Karpas-422 (cell line): ENCODE measurements around the gene LRRC8C. TPM values are rescaled to one million over a fixed set of nuclear protein-coding genes. Genes with fewer than 3 reads are reported as not detected.
A peak's percentile ranks its signal among the peaks of the same experiment; 100 is the strongest.
"Not testable (repeated sequence)": the region's sequence is repeated elsewhere in the genome, so short reads cannot be mapped to it uniquely, and the experiment has no call there.

Source experiments
- DNase-seq: peaks from one replicate; pipeline ENCODE4 v3.0.0-alpha.2; 2015
- H2AFZ ChIP-seq: fragments of 200-600 bp; sonication (generic); 2 replicates; pipeline ENCODE4 v1.6.1; 2014; ENCODE audit warnings: antibody characterized with exemption, low read length, mixed read lengths
- H3K27ac ChIP-seq: fragments of 200-600 bp; sonication (generic); 2 replicates; pipeline ENCODE4 v1.5.1; 2014; ENCODE audit warnings: mild to moderate bottlenecking, low read length, moderate library complexity
- H3K27me3 ChIP-seq: fragments of 200-600 bp; sonication (generic); 2 replicates; pipeline ENCODE4 v1.6.1; 2014; ENCODE audit warnings: low read length, mixed read lengths
- H3K36me3 ChIP-seq: fragments of 200-600 bp; sonication (generic); 2 replicates; pipeline ENCODE4 v1.6.1; 2014; ENCODE audit warnings: low read length, mixed read lengths; ENCODE audit not compliant: insufficient read depth
- H3K4me1 ChIP-seq: fragments of 200-600 bp; sonication (generic); 2 replicates; pipeline ENCODE4 v1.6.1; 2014; ENCODE audit warnings: mild to moderate bottlenecking, low read length, mixed read lengths
- H3K4me2 ChIP-seq: fragments of 200-600 bp; sonication (generic); 2 replicates; pipeline ENCODE4 v1.6.1; 2014; ENCODE audit warnings: low read length, low read depth, mild to moderate bottlenecking; ENCODE audit not compliant: poor library complexity, severe bottlenecking
- H3K4me3 ChIP-seq: fragments of 200-600 bp; sonication (generic); 2 replicates; pipeline ENCODE4 v1.5.1; 2014; ENCODE audit warnings: mild to moderate bottlenecking, antibody characterized with exemption, low read length, mixed read lengths
- H3K79me2 ChIP-seq: fragments of 200-600 bp; sonication (generic); 2 replicates; pipeline ENCODE4 v1.6.1; 2014; ENCODE audit warnings: mild to moderate bottlenecking, low read length, mixed read lengths
- H3K9ac ChIP-seq: fragments of 200-600 bp; sonication (generic); 2 replicates; pipeline ENCODE4 v1.6.0; 2014; ENCODE audit warnings: low read length
- H3K9me2 ChIP-seq: fragments of 200-600 bp; sonication (generic), shearing (Covaris generic); replicated peaks from 2 replicates; pipeline ENCODE4 v1.6.0; 2014; ENCODE audit warnings: mild to moderate bottlenecking, low read length, moderate library complexity; ENCODE audit not compliant: insufficient read depth
- H3K9me3 ChIP-seq: fragments of 300-700, 200-600 bp; sonication (generic); 2 replicates; pipeline ENCODE4 v1.6.1; 2014; ENCODE audit warnings: low read length, mixed read lengths
- H4K20me1 ChIP-seq: fragments of 200-600 bp; sonication (generic); 2 replicates; pipeline ENCODE4 v1.6.1; 2014; ENCODE audit warnings: mild to moderate bottlenecking, antibody characterized with exemption, low read length, low read depth; ENCODE audit not compliant: insufficient read depth
- total RNA-seq: library from RNA; depleted of rRNA; stranded (reverse); fragments of >200 nt; shearing (Covaris generic); gene quantifications from 2 replicates; pipeline ENCODE4 v1.2.3, GENCODE V29; 2014; ENCODE audit warnings: low replicate concordance

LRRC8C gene
- total RNA-seq, 1 experiment from 2014 or later = 8.3 TPM

DNA sequence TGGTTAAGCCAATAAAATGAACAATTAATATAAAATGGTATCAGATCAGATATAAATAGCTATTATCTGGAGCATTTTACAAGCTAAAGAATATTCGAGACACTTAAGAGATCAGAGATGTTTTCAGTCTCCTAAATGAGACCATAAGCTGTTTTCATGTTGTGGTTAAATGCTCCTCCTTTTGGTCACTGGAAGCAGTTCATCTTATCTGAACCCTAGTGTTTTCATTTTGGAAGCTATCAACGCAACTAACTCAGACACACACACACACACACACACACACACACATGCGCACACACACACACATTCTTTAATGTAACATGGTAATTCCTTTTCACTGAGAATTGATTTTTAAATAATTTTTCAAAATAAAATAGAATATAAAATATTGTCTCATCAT lies 10.0 kb upstream of the LRRC8C start:
- no peak for DNase-seq
- Histone ChIP-seq H3K4me1 (no peaks in the 10 kb centered on the region), H3K9me3 (no peaks in the 10 kb centered on the region), H3K79me2 (no peaks in the 10 kb centered on the region), H3K4me2 (no peak overlapping the region), H2AFZ (no peak overlapping the region), H3K27ac (no peak overlapping the region), H4K20me1 (no peaks in the 10 kb centered on the region), H3K36me3 (no peaks in the 10 kb centered on the region), H3K27me3 (no peaks in the 10 kb centered on the region), H3K9me2 (no peaks in the 10 kb centered on the region), H3K4me3 (no peak overlapping the region), H3K9ac (no peak overlapping the region)

DNA sequence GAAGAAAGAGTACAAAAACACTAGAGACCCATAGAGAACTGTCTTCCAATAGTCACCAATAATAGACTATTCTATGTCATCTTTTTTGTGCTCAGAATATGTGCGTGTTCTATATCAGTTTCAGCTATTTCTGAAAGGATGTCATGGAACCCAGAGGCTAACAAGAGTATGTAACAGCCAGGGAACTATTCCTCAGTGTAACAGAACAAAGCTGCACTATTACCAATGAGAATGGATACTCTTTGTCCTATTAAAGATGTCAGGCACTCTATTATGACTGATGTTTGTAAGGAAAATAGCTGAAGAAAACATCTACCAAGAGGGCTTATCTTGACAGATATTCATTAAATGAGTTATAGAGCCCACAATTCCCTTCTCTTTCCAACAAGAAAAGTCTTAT lies 8.6 kb upstream of the LRRC8C start:
- no peak overlapping the region for H3K9ac ChIP-seq
- no peak overlapping the region for H3K27ac ChIP-seq
- H3K4me1 ChIP-seq = no peaks in the 10 kb centered on the region
- H3K4me2 ChIP-seq = no peak overlapping the region
- no peak overlapping the region for H2AFZ ChIP-seq
- H3K9me3 ChIP-seq = no peaks in the 10 kb centered on the region
- no peaks in the 10 kb centered on the region for H3K9me2 ChIP-seq
- H4K20me1 ChIP-seq = no peaks in the 10 kb centered on the region
- DNase-seq = no peak
- H3K27me3 ChIP-seq = no peaks in the 10 kb centered on the region
- H3K4me3 ChIP-seq = no peak overlapping the region
- no peaks in the 10 kb centered on the region for H3K36me3 ChIP-seq
- no peaks in the 10 kb centered on the region for H3K79me2 ChIP-seq

DNA sequence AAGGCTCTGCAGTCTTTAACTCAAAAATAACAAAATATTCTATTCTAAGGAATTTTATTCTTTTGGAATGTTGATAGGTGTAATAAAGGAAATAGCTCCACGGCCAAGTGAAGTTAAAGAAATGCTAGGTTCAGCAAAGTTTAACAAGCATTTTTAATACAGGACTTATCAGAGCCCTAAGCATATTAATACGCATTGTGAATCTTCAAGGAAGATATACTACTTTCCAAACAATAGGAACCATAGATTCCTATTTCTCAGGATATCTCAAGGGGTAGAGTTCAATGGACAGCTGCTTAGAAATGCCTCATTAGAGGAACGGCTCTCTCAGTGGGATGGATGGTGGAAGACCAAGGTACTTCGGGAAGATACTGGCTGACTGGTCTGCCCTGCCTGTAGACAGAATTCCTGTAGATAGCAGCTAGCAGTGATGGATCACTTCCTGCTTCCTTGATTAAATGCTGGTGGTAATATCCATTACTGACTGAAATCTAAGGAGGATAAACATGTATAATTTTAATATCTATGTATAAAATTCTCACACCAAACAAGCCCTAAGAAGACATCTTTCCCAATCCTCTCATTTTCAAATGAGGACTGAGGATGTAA lies 8.1 kb upstream of the LRRC8C start:
- H3K9me3 ChIP-seq = no peaks in the 10 kb centered on the region
- no peak overlapping the region for H3K27ac ChIP-seq
- no peaks in the 10 kb centered on the region for H4K20me1 ChIP-seq
- H3K79me2 ChIP-seq = no peaks in the 10 kb centered on the region
- H3K9me2 ChIP-seq = no peaks in the 10 kb centered on the region
- H2AFZ ChIP-seq = no peak overlapping the region
- H3K4me3 ChIP-seq = no peak overlapping the region
- no peak overlapping the region for H3K9ac ChIP-seq
- DNase-seq = no peak
- H3K36me3 ChIP-seq = no peaks in the 10 kb centered on the region
- H3K4me2 ChIP-seq = no peak overlapping the region
- no peaks in the 10 kb centered on the region for H3K4me1 ChIP-seq
- no peaks in the 10 kb centered on the region for H3K27me3 ChIP-seq

DNA sequence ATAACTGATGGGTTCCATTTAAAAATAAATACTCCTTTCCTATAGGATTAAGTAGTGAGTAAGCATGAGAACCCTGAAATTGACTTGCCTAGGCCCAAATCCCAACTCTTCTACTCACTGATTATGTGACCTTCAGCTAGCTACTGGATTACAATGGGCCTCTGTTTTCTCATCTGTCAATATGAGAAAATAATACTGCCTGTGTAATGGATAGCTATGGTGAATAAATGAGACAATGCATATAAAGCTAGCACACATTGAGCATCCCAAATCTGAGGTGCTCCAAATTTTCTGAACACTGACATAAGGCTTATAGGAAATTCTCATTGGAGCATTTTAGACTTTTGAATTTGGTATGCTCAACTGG lies 5.3 kb upstream of the LRRC8C start:
- no peaks in the 10 kb centered on the region for H3K36me3 ChIP-seq
- H3K9me2 ChIP-seq = no peaks in the 10 kb centered on the region
- no peak overlapping the region for H3K9ac ChIP-seq
- H3K79me2 ChIP-seq = no peaks in the 10 kb centered on the region
- H3K27me3 ChIP-seq = no peaks in the 10 kb centered on the region
- no peaks in the 10 kb centered on the region for H3K9me3 ChIP-seq
- H3K27ac ChIP-seq = no peak overlapping the region
- no peak overlapping the region for H3K4me2 ChIP-seq
- no peak overlapping the region for H2AFZ ChIP-seq
- no peak overlapping the region for H3K4me3 ChIP-seq
- H3K4me1 ChIP-seq = peaks cover 7% of the 10 kb centered on the region
- H4K20me1 ChIP-seq = no peaks in the 10 kb centered on the region
- DNase-seq = no peak

DNA sequence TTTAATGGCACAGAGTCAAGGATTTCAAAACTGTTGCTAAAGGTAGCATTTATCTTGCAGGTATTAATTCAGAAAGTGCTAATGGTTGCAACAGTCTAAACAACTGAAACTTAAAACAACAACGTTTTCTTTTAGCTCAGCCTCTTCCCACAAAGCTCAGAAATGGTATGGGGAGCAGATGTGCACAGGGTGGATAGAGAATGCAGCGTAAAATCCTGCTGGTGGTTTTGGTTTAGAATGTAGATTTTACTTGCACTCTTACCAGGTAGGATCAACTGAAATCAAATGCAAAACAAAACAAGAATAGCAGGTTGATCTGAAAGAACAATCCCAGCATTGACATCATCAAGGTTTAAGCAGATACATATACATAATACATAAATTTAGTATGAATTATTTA lies 3.8 kb upstream of the LRRC8C start:
- no peak for DNase-seq
- Histone ChIP-seq H3K79me2 (no peaks in the 10 kb centered on the region), H3K9me2 (no peaks in the 10 kb centered on the region), H3K36me3 (no peaks in the 10 kb centered on the region), H3K4me3 (no peak overlapping the region), H3K27ac (no peak overlapping the region), H3K9ac (no peak overlapping the region), H3K9me3 (no peaks in the 10 kb centered on the region), H3K4me2 (no peak overlapping the region), H3K4me1 (peaks cover 16% of the 10 kb centered on the region), H4K20me1 (no peaks in the 10 kb centered on the region), H2AFZ (no peak overlapping the region), H3K27me3 (no peaks in the 10 kb centered on the region)

DNA sequence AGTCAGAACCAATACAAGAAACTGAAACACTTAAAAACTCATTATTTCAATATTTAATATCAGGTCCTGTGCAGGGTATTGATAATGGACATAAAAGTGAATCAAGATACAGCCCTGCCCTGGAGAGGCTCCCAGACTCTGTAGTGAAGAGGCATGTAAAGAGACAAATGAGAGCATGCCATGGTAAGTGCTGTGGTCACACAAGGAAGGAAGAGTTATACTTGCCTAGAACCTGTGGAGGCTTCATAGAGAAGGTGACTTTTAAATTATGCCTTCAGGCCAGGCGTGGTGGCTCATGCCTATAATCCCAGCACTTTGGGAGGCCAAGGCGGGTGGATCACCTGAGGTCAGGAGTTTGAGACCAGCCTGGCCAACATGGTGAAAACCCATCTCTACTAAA lies 3.3 kb upstream of the LRRC8C start:
- H3K9ac ChIP-seq, H3K9me2 ChIP-seq, H3K79me2 ChIP-seq, H3K36me3 ChIP-seq, H3K27me3 ChIP-seq, H2AFZ ChIP-seq, H3K9me3 ChIP-seq, H4K20me1 ChIP-seq, H3K27ac ChIP-seq, H3K4me2 ChIP-seq, H3K4me3 ChIP-seq, DNase-seq: not testable (repeated sequence)
- peaks cover 18% of the 10 kb centered on the region for H3K4me1 ChIP-seq

DNA sequence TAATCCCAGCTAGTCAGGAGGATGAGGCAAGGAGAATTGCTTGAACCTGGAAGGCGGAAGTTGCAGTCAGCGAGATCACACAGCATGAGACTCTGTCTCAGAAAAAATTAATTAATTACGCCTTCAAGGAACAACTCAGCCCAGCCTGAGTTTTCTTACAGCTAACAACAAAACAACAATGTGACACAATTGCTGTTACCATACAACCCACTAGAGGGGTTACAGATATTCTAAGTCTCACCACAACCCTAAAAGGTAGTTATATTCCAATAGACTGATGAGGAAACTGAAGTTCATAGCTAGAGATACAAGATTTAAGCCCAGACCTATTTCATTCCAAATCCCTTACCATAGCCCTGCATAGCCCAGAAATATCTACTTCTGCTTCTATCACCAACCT lies 2.9 kb upstream of the LRRC8C start:
- Histone ChIP-seq H3K9me2 (no peaks in the 10 kb centered on the region), H2AFZ (no peak overlapping the region), H3K36me3 (no peaks in the 10 kb centered on the region), H3K27me3 (no peaks in the 10 kb centered on the region), H3K4me3 (no peak overlapping the region), H3K9ac (no peak overlapping the region), H3K4me2 (no peak overlapping the region), H3K4me1 (peaks cover 23% of the 10 kb centered on the region), H3K27ac (no peak overlapping the region), H4K20me1 (no peaks in the 10 kb centered on the region), H3K79me2 (no peaks in the 10 kb centered on the region), H3K9me3 (no peaks in the 10 kb centered on the region)
- no peak for DNase-seq

DNA sequence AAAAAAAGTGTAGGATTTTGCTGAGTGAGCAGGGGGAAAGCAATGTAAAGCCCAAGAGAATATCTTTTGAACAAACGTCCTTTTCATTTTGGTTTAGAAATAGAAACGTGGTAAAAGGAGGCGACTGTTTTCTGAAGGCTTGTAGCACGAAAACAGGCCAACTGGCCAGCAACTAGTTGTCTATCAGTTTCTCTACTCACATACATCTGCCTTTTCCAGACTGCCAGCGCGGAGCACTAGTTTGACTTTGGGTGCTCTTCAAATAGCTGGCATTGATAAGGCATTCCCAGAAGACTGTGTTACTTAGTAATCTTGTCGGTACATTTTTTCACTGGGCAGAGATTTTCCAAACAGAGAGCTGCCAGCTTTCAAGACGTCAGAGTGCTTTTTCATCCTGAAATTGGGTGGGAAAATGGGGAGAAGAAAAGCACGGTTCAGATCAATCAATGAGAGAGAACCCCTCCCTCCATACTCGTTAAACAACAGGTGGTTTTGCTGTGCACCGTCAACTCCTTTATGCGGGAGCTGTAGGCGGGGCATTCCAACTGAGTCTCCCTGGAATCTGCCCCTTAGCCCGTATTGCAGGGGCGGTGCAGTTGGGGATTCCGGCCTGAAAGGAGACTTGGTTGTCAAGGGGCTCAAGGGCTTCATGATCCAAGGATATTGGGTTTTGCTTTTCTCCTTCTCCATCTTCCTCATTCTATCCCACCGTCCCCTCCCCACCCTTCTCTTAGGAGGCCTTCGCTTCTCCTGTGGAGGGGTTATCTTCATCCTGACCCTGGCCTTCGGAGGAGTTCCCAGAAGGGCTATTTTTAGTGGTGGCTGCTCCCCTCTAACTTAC lies 884 bp upstream of the LRRC8C start:
- Histone ChIP-seq H2AFZ (peak overlapping the region; percentile 89), H3K9me2 (no peaks in the 10 kb centered on the region), H3K9ac (peak overlapping the region; percentile 70), H3K9me3 (no peaks in the 10 kb centered on the region), H3K4me1 (peaks cover 25% of the 10 kb centered on the region), H3K4me3 (peak overlapping the region; percentile 80), H3K27ac (no peak overlapping the region), H3K79me2 (no peaks in the 10 kb centered on the region), H3K27me3 (no peaks in the 10 kb centered on the region), H3K36me3 (no peaks in the 10 kb centered on the region), H3K4me2 (peak overlapping the region; percentile 80), H4K20me1 (peaks cover 6% of the 10 kb centered on the region; the same call in 1 of the 2 replicates)
- DNase-seq = no peak
